SU-DHL-6 (cell line): ENCODE measurements around the gene SLC1A1.

Source experiments
- H2AFZ ChIP-seq: fragments of 200-600 bp; sonication (generic); 2 replicates; pipeline ENCODE4 v1.6.1; 2014; ENCODE audit warnings: low read depth, mild to moderate bottlenecking, moderate library complexity, mixed read lengths, antibody characterized with exemption, low read length; ENCODE audit not compliant: severe bottlenecking
- H3F3A ChIP-seq: fragments of 200-600 bp; shearing (Covaris generic); 2 replicates; pipeline ENCODE4 v1.6.0; 2016; ENCODE audit warnings: antibody characterized with exemption, mild to moderate bottlenecking; ENCODE audit not compliant: insufficient read depth
- H3K27ac ChIP-seq: fragments of 200-600 bp; sonication (generic); 2 replicates; pipeline ENCODE4 v1.5.1; 2016; ENCODE audit warnings: low read depth, mild to moderate bottlenecking, low read length, moderate library complexity, mixed read lengths
- H3K27me3 ChIP-seq: fragments of 200-600 bp; sonication (generic), shearing (Covaris generic); 2 replicates; pipeline ENCODE4 v1.6.0; 2014; ENCODE audit warnings: mild to moderate bottlenecking, low read length
- H3K36me3 ChIP-seq: fragments of 200-600 bp; sonication (generic); 2 replicates; pipeline ENCODE4 v1.6.1; 2014; ENCODE audit warnings: mild to moderate bottlenecking, low read length, mixed read lengths
- H3K4me2 ChIP-seq: fragments of 300-600, 200-600 bp; shearing (Covaris generic), sonication (generic); 2 replicates; pipeline ENCODE4 v1.6.0; 2014; ENCODE audit warnings: low read length, low read depth, mild to moderate bottlenecking; ENCODE audit not compliant: poor library complexity, severe bottlenecking
- H3K4me3 ChIP-seq: fragments of 200-600 bp; sonication (generic); 2 replicates; pipeline ENCODE4 v1.5.1; 2014; ENCODE audit warnings: antibody characterized with exemption, low read length, mild to moderate bottlenecking, mixed read lengths; ENCODE audit not compliant: insufficient read depth, poor library complexity, severe bottlenecking
- H3K79me2 ChIP-seq: fragments of 200-600 bp; sonication (generic); 2 replicates; pipeline ENCODE4 v1.6.1; 2014; ENCODE audit warnings: mild to moderate bottlenecking, low read length, moderate library complexity; ENCODE audit not compliant: insufficient read depth
- H3K9ac ChIP-seq: fragments of 200-600 bp; sonication (generic); 2 replicates; pipeline ENCODE4 v1.7.0; 2014; ENCODE audit warnings: mild to moderate bottlenecking, low read length
- H3K9me2 ChIP-seq: fragments of 200-600 bp; sonication (generic); replicated peaks from 2 replicates; pipeline ENCODE4 v1.6.1; 2014; ENCODE audit warnings: low read length; ENCODE audit not compliant: insufficient read depth
- H3K9me3 ChIP-seq: fragments of 200-600 bp; sonication (generic); 2 replicates; pipeline ENCODE4 v1.6.1; 2014; ENCODE audit warnings: low read length, mixed read lengths; ENCODE audit not compliant: insufficient read depth
- H4K20me1 ChIP-seq: fragments of 200-600 bp; sonication (generic); 2 replicates; pipeline ENCODE4 v1.6.1; 2014; ENCODE audit warnings: low read depth, mild to moderate bottlenecking, antibody characterized with exemption, low read length, moderate library complexity, mixed read lengths
- CTCF ChIP-seq: fragments of 200-600 bp; sonication (generic); IDR thresholded peaks from one replicate; pipeline ENCODE4 v1.5.1; 2017; ENCODE audit warnings: antibody characterized with exemption, mild to moderate bottlenecking, low read length, moderate library complexity; ENCODE audit not compliant: insufficient read depth, poor library complexity, severe bottlenecking
- EZH2phosphoT487 ChIP-seq: fragments of 200-600 bp; sonication (generic), shearing (Covaris generic); conservative IDR thresholded peaks from 2 replicates; pipeline ENCODE4 v1.6.1; 2018; ENCODE audit warnings: mild to moderate bottlenecking, antibody characterized with exemption, low read length, moderate library complexity, mixed read lengths

SLC1A1 gene

GRCh38 chr9:4504250-4504649 is 14.0 kb downstream of the SLC1A1 start:
- Histone ChIP-seq H3K9ac (no peak overlapping the region), H4K20me1 (no peaks in the 10 kb centered on the region), H3K79me2 (no peaks in the 10 kb centered on the region), H3K27ac (no peak overlapping the region), H3K9me2 (no peaks in the 10 kb centered on the region), H3K36me3 (no peaks in the 10 kb centered on the region), H3K9me3 (no peaks in the 10 kb centered on the region), H3K4me2 (no peak overlapping the region), H3F3A (no peaks in the 10 kb centered on the region), H3K4me3 (no peak overlapping the region), H2AFZ (no peak overlapping the region), H3K27me3 (no peaks in the 10 kb centered on the region)
- TF ChIP-seq CTCF (no peak), EZH2phosphoT487 (no peak)

- H3K4me3 ChIP-seq = no peak overlapping the region
- H3K79me2 ChIP-seq = no peaks in the 10 kb centered on the region
- no peak overlapping the region for H3K27ac ChIP-seq
- no peak overlapping the region for H3K9ac ChIP-seq
- H3K27me3 ChIP-seq = no peaks in the 10 kb centered on the region
- TF ChIP-seq EZH2phosphoT487 = no peak
- no peaks in the 10 kb centered on the region for H3K36me3 ChIP-seq
- no peak overlapping the region for H3K4me2 ChIP-seq
- no peak overlapping the region for H2AFZ ChIP-seq
- H4K20me1 ChIP-seq = no peaks in the 10 kb centered on the region
- H3K9me3 ChIP-seq = no peaks in the 10 kb centered on the region
- H3K9me2 ChIP-seq = no peaks in the 10 kb centered on the region
- no peaks in the 10 kb centered on the region for H3F3A ChIP-seq
Measured at GRCh38 chr9:4506490-4506889, 16.2 kb downstream of the SLC1A1 start.

GRCh38 chr9:4507306-4508130 is 17.2 kb downstream of the SLC1A1 start:
- Histone ChIP-seq H3F3A (no peaks in the 10 kb centered on the region), H3K9me2 (no peaks in the 10 kb centered on the region), H4K20me1 (no peaks in the 10 kb centered on the region), H3K27ac (no peak overlapping the region), H2AFZ (no peak overlapping the region), H3K4me3 (no peak overlapping the region), H3K36me3 (no peaks in the 10 kb centered on the region), H3K79me2 (no peaks in the 10 kb centered on the region), H3K27me3 (no peaks in the 10 kb centered on the region), H3K9ac (no peak overlapping the region), H3K4me2 (no peak overlapping the region), H3K9me3 (no peaks in the 10 kb centered on the region)
- TF ChIP-seq EZH2phosphoT487 = no peak
- TF ChIP-seq CTCF = no peak

- TF ChIP-seq CTCF = no peak
- TF ChIP-seq EZH2phosphoT487 = no peak
- Histone ChIP-seq H3K27me3 (no peaks in the 10 kb centered on the region), H3K9me2 (no peaks in the 10 kb centered on the region), H3F3A (no peaks in the 10 kb centered on the region), H3K79me2 (no peaks in the 10 kb centered on the region), H3K4me2 (no peak overlapping the region), H3K27ac (no peak overlapping the region), H2AFZ (no peak overlapping the region), H4K20me1 (no peaks in the 10 kb centered on the region), H3K9ac (no peak overlapping the region), H3K9me3 (no peaks in the 10 kb centered on the region), H3K4me3 (no peak overlapping the region), H3K36me3 (no peaks in the 10 kb centered on the region)
Measured at GRCh38 chr9:4508246-4508906, 18.1 kb downstream of the SLC1A1 start.
